NCI-H2227 (cell line): Measurements from ENCODE around the gene LYRM2.

Source experiments
- DNase-seq: peaks from one replicate; lab custom pipeline; 2025; ENCODE audit not compliant: unreplicated experiment; lab: John Stamatoyannopoulos, UW

Gene LYRM2, protein sequence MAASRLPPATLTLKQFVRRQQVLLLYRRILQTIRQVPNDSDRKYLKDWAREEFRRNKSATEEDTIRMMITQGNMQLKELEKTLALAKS

DNA sequence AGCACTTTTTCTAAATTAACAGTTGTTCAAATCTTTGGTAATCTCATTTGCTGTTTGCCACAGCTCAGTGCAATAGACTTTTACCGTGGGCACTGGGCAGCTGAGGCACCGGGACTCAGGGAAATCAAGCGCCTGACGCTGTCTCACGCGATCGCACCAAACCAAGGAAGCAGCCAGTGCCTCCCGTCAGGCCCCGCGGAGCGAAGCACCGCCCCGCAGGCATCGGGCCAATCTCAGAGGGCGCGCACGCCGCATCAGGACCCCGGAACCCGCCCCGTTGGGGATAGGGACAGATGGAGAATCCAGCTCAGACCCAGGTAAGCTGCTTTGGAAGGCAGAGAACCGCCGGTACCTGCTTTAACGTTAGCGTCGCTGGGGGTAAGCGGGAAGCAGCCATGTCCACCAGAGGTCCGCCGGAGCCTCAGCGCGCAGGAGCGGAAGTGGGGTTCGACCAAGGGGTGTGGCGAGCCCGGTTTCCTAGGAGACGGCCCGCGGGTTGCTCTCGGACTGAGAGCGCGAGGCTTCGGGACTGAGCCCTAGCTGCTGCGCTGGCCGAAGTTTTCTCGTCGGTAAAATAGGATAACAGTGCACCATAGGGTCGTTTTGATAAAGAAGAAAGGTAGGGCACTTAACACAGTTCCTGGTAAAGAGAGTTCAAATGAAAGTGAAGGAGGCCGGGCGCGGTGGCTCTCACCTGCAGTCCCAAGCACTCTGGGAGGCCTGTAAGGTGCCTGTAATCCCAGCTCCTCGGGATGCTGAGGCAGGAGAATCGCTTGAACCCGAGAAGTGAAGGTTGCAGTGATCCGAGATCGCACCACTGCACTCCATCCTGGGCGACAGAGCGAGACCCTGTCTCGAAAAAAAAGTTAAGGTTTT, at the start of gene LYRM2:
TSS of gene LYRM2 (minus strand) at position 428 of the 876 bp plus-strand sequence. CDS start at position 397, 31 bp downstream.
- DNase-seq, result peak; percentile 91

DNA sequence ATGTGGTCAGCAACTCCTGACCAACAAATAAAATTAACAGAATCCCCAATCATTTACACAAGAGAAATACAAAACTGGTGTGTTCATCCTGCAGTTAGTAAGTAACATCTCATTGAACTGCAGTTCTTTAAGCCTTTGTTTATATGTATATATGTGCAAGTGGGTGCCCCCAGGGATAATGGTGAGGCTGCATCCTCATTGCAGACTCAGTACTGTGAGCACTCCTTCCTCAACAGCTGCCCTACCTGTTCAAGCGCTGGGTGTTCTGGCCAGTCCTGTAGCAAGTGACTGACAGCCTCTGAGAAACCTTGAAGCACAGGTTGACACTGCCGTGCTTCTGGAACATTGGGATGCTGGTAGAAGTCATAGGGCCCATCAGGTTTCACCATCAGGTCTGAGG, 49.8 kb upstream of the LYRM2 start:
- no peak for DNase-seq

DNA sequence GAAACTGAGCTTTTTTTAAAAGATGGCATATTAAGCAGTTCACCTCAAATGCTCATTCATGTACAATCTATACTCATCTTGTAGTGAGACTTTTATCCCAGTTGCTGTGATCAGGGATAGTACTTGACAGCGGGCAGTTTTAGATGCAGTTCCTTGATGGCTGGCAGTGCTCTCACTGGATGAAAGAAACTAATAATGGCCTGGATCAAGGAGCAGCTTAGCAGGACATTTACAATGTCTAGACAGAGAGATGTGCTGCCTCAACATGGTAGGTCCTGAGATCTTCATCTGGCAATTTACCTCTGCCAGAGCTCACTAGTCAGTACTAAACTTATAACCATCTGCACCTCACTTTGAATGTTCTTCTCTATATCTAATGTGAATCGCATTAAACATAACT, 46.8 kb upstream of the LYRM2 start:
- DNase-seq, result no peak

DNA sequence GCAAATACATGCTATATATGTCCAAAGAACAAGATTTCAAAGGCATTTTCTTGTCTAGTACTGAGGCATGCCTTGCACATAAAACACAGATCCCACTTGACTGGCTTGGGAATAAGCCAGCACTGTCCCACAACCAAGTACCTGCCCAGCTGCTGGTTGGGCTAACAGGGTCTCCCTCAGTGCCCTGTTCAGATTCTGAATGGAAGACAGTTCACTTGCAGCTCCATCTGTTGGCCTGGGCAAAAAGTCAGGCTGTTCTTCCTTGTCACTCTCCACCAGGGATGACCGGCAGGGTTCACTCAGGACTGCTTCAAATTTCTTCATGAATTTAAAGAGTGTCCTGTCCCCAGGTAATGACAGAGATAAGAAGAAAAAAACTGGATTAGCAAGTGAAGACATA, 44.4 kb upstream of the LYRM2 start:
- no peak for DNase-seq

DNA sequence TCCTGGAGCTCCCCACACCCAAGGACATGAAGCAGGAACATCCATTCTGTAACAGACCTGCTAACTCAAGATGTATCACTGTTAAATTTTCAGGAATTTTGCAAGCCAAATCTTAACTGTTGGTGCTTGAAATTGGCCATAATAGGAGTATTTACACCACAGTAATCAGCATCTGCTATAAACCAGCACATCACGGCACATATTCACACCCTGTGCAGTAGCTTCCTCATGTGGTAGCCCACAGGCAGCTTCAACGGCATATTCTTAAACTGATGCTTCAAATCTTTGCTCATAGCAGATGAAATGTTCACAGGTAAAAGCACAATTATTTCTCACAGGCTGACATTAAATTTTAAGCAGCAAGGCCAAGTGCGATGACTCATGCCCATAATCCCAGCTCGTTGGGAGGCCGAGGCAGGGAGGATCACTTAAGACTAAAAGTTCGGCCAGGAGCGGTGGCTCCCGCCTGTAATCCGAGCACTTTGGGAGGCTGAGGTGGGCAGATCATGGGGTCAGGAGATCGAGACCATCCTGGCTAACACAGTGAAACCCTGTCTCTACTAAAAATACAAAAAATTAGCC, 43.5 kb upstream of the LYRM2 start:
- no peak for DNase-seq

DNA sequence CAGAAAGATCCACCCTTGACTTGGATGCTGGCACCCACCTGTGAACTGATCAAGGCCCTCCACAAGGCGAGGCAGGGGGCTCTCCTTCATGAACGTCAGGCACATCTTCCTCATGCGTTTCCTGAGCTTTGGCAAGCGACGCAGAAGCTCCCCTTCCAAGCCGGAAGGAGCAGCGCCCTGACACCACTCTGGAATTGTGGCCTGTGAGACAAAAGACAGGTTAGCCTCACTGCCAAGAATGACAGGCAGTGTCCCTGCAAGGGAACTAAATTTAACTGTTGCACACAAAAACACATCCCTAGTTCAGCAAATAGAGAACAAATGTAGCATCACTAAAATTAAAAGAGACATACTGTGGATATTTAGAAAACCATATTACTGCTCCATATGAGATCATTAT, 42.0 kb upstream of the LYRM2 start:
- no peak for DNase-seq

DNA sequence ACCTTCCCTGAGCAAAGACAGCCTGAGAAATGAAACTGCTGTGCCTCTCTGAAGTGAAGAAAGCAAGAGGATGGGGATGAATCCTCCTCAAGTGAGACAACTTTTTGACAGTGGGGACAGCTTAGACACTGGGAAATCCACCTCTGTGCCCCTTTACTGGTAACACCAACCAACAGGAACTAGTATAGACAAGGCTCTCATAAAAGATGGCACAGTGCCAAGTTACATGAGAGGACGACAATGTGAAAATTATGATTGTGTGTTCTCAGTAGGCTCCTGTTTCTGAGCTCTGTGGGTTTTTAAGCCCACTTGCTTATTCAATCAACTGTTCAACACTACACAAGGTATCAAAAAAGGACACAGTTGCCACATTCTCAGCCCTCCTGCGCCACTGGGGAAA, 41.6 kb upstream of the LYRM2 start:
- DNase-seq, result peak; percentile 5

DNA sequence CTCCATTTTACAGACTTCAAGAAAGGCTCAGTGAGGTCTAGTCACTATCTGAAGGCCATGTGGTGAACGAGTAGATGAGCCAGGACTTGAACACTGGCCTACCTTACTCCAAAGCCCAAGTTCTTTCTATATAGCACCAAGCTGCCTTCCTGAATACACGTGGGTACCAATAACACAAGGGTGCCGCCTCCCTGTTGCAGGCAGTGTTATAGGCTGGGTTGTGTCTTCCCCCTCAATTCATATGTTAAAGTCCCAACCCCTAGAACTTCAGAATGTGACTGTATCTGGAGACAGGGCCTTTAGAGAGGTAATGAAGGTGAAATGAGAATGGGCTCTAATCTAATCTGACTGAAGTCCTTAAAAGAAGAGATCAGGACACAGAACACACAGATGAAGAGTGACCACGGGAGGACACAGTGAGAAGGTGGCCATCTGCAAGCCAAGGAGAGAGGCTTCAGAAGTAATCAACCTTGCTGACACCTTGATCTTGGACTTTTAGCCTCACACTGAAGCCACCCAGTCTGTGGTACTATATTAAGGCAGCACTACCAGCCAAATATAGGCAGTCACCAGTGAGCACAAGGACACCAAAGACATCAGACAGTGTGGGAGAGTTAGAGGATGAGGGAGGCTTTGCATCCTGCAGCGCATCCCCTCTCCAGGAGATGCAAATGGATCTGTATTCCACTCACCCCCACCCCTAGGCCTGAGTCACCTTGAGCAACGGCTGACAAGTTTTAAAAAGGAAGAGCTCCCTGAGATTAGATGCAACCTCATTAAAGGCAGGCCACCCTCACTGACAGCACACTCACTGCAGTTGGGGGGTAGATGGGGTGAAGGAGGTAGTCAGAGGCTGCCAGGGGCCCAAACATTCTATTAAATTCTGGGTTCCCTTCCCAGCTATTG, 40.9 kb upstream of the LYRM2 start:
- no peak for DNase-seq

DNA sequence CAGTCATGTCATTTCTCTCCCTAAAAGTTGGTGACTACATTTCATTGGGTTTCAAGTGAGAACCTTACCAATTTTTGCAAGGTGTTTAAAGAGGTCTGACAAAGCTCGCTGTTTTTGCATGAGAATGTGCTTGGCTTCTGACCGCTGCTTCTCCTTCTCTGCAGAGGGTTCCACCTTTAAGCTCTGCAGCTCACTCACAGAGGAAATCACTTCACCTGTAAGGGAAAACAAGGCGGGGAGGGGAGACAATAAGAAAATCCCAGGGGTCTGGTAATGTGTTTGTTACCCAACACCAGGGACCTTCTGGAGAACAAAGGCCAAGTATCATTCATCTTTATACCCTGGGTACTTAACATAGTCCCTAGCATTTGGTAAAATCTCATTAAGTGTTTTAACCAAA, 40.0 kb upstream of the LYRM2 start:
- DNase-seq, result no peak

DNA sequence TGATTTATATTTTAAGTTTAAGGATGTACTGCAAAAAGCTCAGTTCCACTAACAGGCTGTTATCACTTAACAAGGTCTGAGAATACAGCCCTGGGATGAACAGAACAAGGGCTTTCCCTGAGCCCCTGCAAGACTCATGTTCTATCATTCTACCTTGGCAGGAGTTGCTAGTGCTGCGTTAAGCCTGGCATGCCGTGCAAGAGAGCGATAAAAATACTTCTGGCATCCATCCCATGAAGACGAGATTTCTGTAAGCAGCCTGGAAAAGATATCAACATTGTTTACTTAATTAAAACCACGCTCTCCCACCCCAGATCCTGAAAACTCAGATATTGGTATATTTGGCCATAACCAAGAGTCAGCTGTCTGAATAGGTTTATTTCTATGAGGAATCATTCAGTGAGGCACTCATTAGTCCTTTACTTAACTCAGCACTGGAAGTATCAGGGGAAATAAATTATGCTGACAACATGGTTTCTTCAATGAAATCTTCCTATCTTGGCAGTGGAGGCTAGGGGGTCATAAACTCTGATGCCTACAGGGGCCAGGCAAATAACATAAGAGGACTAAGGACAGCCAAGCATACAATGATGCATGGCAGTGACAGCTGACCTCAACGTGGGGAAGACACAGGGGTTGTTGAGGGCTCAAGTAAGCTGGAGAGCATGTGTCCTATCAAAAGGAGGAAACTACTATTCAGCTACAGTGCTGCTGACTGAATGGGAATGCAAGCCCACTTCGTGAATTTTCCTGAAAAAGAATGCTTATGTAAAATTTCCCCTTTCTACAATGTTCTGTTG, 37.6 kb upstream of the LYRM2 start:
- no peak for DNase-seq

DNA sequence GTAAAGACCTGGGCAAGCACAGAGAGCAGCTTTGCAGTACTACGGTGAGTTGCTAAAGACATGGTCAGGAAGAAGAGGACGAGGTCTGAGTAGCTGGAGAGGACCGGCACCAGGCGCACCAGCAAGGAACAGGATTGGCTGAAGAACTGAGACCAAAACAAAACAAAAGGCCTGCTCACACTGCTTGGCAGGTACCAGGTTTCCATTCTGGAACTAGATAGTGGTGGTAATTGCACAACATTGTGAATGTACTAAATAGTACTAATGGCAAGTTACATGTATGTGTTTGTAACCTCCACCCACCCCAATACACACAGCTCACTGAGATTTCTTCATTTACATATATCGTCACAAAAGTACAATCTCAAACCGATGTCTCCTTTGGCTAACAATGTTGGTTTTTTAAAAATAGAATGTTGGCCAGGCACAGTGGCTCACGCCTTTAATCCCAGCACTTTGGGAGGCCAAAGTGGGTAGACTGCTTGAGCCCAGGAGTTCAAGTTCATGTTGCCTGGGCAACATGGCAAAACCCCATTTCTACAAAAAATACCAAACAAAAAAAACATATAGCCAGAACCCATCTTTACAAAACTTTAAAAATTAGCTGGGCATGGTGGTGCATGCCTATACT, 32.5 kb upstream of the LYRM2 start:
- DNase-seq, result no peak

DNA sequence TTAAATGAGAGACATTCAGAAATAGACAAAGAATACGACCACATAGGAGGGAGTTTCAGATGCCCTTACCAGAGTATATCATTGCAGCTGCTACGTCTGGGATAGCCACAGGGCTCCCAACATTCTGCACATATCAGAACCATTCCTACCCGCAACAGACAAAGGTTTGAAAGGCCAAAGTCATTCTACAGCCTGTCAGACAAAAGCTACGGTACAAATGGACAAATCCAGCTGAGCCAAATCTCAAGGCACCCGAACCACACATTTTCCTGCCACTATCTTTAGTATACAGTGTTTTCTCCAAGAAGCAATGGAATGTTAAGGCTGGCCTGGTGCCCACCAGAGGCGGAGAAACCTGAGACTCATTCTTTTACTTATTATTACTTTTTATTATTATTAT, 30.5 kb upstream of the LYRM2 start:
- no peak for DNase-seq

DNA sequence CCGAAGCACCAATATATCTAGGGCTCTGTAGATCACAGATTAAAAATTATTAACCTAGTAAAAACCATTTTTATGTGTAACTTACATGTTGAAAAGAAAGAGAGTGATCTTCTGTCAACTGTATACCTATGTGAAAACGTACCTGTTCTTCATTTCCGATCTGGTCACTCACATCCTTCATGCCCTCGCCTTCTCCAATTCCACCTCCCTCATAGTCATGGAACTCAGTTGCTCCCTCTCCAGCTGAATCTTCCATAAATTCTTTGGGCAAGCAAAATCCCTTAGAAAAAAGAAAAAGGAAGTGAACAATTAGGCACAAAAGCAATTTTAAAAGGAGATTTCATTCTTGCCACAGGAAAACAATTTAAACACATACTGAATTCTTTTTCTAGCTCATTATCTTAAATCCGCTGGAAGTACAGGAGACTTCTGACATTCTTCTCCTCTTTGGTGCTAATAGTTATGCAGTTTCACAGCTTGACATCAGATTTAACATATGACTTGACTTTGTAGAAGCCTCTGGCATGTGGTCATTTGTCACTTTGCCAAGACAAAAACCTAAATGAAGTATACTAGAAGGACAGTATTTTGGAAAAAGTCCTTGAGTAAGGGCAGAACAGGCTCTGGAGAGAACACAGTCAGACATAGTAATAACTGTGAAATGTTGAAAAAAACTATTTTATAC, 29.5 kb upstream of the LYRM2 start:
- DNase-seq, result no peak

DNA sequence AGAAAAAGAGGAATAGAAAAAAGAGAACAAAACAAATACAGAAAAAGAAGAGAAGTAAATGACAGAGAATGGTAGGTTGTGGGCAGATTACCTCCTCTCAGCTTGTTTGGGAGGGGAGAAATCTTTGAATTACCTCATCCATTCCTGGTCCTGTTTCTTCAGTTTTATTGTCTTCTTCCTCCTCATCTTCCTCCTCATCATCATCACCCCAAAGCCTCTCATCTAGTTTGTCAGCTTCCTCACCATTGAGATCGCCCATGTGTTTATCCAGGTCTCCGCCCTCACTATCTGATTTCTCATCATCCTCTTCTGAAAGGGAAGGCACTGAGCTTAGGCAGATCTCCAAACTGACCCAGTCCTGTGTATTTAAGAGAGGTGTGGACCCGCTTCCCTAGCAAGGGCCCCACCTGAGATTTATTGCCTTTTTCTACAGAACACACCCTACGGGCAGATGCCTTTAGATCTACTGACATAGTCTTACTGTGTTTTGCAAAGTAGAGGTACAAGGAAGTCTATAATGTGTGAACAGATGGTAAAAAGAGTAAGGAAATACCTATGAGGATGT, 24.2 kb upstream of the LYRM2 start:
- DNase-seq, result no peak

DNA sequence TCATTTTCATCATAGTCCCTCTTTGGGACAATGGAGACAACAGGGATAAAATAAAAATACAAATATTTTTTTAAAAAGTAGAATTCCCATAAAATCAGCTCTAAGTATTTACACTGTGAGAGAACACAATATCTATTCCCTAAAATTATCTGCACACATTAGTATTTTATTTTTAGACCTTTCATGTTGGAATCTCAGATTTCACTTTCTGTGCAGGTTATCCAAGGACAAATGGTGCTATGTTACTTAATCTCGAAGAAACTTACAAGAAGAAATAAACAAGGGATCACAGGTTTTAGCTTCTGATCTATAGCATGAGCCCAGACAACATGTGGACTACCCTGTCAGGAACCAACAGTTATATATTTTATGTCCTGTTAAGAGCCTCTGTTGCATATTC, 23.0 kb upstream of the LYRM2 start:
- DNase-seq, result no peak

DNA sequence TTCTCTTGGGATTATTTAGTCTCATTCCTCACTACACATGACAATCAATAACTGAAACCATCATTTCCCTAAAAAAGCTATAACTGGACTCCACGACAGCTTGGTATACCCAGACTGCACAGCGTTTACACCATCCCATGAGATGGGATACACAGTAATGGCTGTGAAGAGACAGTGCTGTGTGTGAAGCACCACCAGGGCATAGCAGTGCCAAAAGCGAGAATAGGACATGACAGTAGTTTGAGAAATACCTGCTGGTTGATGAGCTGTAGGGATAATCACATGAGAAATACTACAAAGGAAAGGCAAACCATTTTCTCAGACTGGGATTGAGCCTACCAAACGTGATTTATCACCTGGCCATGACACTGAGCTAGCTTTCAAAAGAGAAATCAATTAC, 22.4 kb upstream of the LYRM2 start:
- no peak for DNase-seq

DNA sequence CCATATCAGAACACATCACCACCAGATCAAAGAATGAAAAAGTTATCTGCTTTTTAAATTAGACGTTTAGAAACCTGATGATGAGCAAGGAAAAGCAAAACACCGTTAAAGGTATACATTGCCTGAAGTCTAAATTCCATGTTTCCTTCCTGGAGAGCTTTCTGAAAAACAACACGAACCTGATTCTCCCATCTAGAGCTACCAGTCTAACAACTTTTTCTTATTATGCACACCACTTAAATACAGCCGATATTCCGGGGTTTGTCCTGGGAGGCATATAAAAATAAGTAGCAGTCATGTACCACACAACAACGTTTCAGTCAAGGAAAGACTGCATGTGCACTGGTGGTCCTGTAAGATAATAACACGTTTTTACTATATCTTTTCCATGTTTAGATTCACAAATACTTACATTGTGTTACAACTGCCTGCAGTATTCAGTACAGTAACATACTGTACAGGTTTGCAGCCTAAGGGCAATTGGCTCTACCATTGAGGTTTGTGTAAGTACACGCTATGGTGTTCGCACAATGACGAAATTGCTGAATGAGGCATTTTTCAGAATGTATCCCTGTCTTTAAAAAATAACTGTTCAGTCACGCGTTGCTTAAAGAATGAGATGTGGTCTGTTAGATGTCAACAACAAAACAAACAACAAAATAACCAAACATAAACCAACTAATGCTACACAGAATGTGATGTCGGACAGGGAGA, 19.1 kb upstream of the LYRM2 start:
- DNase-seq, result no peak

DNA sequence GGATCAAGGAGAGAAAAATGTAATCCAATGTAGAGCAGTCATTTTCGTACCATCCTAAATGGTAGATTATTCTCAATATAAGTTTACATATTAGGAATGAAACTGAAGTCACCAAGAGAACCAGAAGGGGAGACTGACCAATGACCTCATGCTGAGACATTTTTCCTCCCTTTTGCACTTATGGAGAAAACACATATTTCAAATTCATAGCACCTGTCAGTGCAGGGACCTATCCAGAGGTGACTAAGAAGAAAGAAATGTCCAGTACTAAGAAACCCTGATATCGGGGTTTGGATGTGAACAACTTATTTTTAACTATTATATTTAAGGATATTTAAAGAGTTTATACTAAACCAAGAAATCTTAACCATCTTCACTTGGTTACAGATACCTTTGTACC, 16.6 kb upstream of the LYRM2 start:
- no peak for DNase-seq

DNA sequence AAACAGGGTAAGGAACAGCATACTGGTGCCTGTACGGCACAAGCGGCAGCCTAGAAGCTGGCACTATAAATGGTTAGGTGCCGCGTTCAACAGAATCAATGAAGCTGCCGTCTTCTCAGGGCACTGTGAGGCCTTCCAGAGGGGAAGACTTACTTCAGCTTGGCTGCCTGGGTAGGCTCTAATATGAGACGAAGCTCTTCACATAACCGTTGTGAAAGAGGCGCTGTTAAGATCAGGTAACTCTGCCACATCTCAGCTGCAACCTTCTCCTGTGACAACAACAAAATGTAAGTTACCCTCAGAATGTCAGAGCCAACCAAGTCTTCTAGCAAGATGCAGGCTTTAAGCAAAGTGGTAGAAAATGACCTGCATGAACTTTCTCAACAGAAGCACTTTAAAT, 12.0 kb upstream of the LYRM2 start:
- peak; percentile 75 for DNase-seq
